PC-9 (cell line): ENCODE data around the gene BTN1A1. TPM values are rescaled to one million over a fixed set of nuclear protein-coding genes. Genes with fewer than 3 reads are reported as not detected.
A peak's percentile ranks its signal among the peaks of the same experiment; 100 is the strongest.

Source experiments
- BruUV-seq: library from RNA; stranded (reverse); fragments of 400-500 nt; replicated peaks from 2 replicates; lab custom pipeline; 2021; lab: Mats Ljungman, UMichigan
- CTCF ChIA-PET: fragments of 300-600 bp; sonication (Branson Sonifier 250); formaldehyde crosslinking; loops from one replicate; lab custom pipeline; 2022; ENCODE audit warnings: antibody characterized with exemption; lab: Charles Lee
- POLR2A ChIA-PET: fragments of 300-600 bp; sonication (Branson Sonifier 250); formaldehyde crosslinking; loops from one replicate; lab custom pipeline; 2022; ENCODE audit warnings: antibody characterized with exemption; ENCODE audit not compliant: unreplicated experiment; lab: Charles Lee
- DNase-seq, 2 experiments: peaks; one replicate each; pipeline versions ENCODE4 v3.0.0 to v3.0.0-alpha.2; 2015 to 2022; ENCODE audit warnings: mixed read lengths in 1 of 2
- H2AFZ ChIP-seq: fragments of 200-600 bp; sonication (generic); 2 replicates; pipeline ENCODE4 v1.8.1; 2017; ENCODE audit warnings: antibody characterized with exemption
- H3F3A ChIP-seq: fragments of 200-600 bp; sonication (generic); 2 replicates; pipeline ENCODE4 v1.8.1; 2017; ENCODE audit warnings: antibody characterized with exemption, mild to moderate bottlenecking, low read depth; ENCODE audit not compliant: insufficient read depth
- H3K27ac ChIP-seq: fragments of 200-600 bp; sonication (generic); 2 replicates; pipeline ENCODE4 v1.6.1; 2016; ENCODE audit warnings: mixed run types
- H3K27me3 ChIP-seq: fragments of 200-600 bp; sonication (generic); 2 replicates; pipeline ENCODE4 v1.6.1; 2016; ENCODE audit warnings: low read depth, mixed run types; ENCODE audit not compliant: insufficient read depth
- H3K36me3 ChIP-seq: fragments of 200-600 bp; sonication (generic); 2 replicates; pipeline ENCODE4 v1.6.1; 2016; ENCODE audit warnings: low read depth, mixed run types
- H3K4me1 ChIP-seq: fragments of 200-600 bp; sonication (generic); replicated peaks from 2 replicates; pipeline ENCODE4 v1.6.1; 2016; ENCODE audit warnings: mixed run types; ENCODE audit not compliant: insufficient read depth
- H3K4me2 ChIP-seq: fragments of 200-600 bp; sonication (generic); 2 replicates; pipeline ENCODE4 v1.6.1; 2017; ENCODE audit warnings: mixed run types
- H3K4me3 ChIP-seq: fragments of 200-600 bp; sonication (generic); 2 replicates; pipeline ENCODE4 v1.6.1; 2016; ENCODE audit warnings: mixed run types
- H3K79me2 ChIP-seq: fragments of 200-600 bp; sonication (generic); 2 replicates; pipeline ENCODE4 v1.6.1; 2017; ENCODE audit warnings: low read depth, mixed run types
- H3K9me2 ChIP-seq: fragments of 200-600 bp; sonication (generic); 2 replicates; pipeline ENCODE4 v1.8.1; 2017; ENCODE audit warnings: mild to moderate bottlenecking; ENCODE audit not compliant: insufficient read depth
- H3K9me3 ChIP-seq: fragments of 200-600 bp; sonication (generic); 2 replicates; pipeline ENCODE4 v1.8.1; 2016; ENCODE audit warnings: low read depth; ENCODE audit not compliant: insufficient read depth
- H4K20me1 ChIP-seq: fragments of 200-600 bp; sonication (generic); 2 replicates; pipeline ENCODE4 v1.8.1; 2017; ENCODE audit not compliant: insufficient read depth
- EZH2 ChIP-seq: fragments of 200-600 bp; sonication (generic); IDR thresholded peaks from 2 replicates; pipeline ENCODE4 v1.8.0; 2017; ENCODE audit warnings: antibody characterized with exemption, low read depth
- intact Hi-C: fragments of 100-400 bp; cut with micrococcal nuclease; formaldehyde crosslinking; loops from one replicate; pipeline ENCODE4 v1.10.0; 2022; ENCODE audit not compliant: unreplicated experiment
- total RNA-seq: library from RNA; stranded (reverse); gene quantifications from 2 replicates; pipeline ENCODE4 v1.2.3, GENCODE V29; 2021
- TF ChIP-seq, protein P1 (sequence below): fragments of 200-600 bp; sonication (generic); conservative IDR thresholded peaks from 2 replicates; pipeline ENCODE4 v1.6.1; 2017; ENCODE audit warnings: mixed run types, antibody characterized with exemption, mild to moderate bottlenecking, moderate library complexity

The BTN1A1 gene
- total RNA-seq, 1 experiment from 2014 or later = not detected

DNA sequence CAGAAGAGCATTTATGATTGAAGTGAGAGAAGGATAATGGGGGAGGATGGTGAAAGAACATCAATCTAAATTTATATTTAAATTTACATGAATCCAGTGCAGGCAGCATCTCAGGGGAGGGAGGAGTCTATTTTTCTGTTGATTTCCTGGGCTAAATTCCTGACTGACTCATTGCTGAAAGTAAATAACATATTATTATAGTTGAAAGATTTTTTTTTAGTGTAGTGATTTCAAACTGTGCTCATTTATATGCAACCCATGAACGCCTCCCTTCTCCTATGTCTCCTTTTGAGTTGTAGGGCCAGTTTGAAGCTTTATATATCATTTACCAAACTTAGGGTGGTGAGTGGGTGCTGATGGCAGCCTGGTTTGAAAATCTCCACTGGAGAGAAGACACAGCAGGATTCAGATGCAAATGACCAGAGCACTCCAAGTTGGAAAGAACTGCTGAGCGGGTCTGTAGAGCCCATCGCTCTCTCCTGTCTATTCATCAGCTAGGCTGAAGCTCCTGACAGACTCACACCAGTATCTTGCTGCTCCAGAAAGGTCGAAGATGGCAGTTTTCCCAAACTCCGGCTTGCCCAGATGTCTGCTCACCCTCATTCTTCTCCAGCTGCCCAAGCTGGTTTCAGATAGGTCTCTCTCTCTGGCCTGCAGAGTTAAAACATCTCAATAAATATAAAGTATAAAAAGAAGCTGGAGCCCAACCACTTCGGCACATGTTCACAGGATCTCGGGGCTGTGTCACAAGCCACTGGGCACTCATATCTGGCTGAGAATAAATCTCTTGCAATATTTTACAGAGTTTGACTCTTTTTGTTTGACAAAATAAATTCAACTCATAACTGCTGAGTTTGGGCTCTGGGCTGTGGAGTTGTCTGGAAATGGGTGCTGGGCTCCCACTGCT lies 24.0 kb upstream of the BTN1A1 start:
- ChIA-PET POLR2A (no interaction called here), CTCF (no interaction called here)
- no peaks in the 10 kb centered on the region for H3K27me3 ChIP-seq
- TF ChIP-seq, protein P1, sequence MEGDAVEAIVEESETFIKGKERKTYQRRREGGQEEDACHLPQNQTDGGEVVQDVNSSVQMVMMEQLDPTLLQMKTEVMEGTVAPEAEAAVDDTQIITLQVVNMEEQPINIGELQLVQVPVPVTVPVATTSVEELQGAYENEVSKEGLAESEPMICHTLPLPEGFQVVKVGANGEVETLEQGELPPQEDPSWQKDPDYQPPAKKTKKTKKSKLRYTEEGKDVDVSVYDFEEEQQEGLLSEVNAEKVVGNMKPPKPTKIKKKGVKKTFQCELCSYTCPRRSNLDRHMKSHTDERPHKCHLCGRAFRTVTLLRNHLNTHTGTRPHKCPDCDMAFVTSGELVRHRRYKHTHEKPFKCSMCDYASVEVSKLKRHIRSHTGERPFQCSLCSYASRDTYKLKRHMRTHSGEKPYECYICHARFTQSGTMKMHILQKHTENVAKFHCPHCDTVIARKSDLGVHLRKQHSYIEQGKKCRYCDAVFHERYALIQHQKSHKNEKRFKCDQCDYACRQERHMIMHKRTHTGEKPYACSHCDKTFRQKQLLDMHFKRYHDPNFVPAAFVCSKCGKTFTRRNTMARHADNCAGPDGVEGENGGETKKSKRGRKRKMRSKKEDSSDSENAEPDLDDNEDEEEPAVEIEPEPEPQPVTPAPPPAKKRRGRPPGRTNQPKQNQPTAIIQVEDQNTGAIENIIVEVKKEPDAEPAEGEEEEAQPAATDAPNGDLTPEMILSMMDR = no peak
- TF ChIP-seq EZH2 = no peak
- H3K4me1 ChIP-seq = peaks cover 29% of the 10 kb centered on the region
- peak overlapping the region; percentile 83 for H3K4me2 ChIP-seq
- H3K27ac ChIP-seq = no peak overlapping the region
- no peaks in the 10 kb centered on the region for H3K79me2 ChIP-seq
- H4K20me1 ChIP-seq = no peaks in the 10 kb centered on the region
- peaks cover 14% of the 10 kb centered on the region; the same call in 1 of the 2 replicates for H3F3A ChIP-seq
- intact Hi-C loops = loop anchor here (1.0 kb wide), 1 partner anchor 45 kb away; no protein-coding TSS in a partner anchor
- peak in 1 of 2 experiments; percentile 47 for DNase-seq
- no peak overlapping the region for H2AFZ ChIP-seq
- no peaks in the 10 kb centered on the region for H3K9me3 ChIP-seq
- H3K36me3 ChIP-seq = no peaks in the 10 kb centered on the region
- H3K9me2 ChIP-seq = no peaks in the 10 kb centered on the region
- no TSS peak for BruUV-seq
- no peak overlapping the region for H3K4me3 ChIP-seq

DNA sequence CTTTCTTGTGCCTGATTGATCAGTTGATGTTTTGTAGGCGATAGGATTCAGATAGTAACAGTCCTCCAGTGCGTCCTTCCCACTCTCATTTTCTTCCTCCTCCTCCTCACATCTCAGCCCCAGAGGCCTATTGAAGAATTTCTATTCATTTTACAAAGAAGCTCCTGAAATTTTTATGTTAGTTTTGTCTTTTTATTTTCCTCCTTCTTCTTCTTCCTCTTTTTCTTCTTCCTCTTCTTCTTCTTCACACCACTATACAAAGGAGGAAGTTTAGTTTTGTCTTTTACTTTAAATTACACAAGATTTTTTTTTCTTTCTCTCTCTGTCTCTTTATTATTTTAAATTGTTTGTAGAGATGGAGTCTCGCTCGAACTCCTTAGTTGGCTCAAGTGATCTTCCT lies 23.2 kb upstream of the BTN1A1 start:
- H3K4me2 ChIP-seq = no peak overlapping the region
- TF ChIP-seq, protein P1 = no peak
- H3K9me2 ChIP-seq = no peaks in the 10 kb centered on the region
- BruUV-seq = no TSS peak
- no peaks in the 10 kb centered on the region for H3K36me3 ChIP-seq
- DNase-seq = no peak
- no peaks in the 10 kb centered on the region for H3K9me3 ChIP-seq
- peaks cover 29% of the 10 kb centered on the region for H3K4me1 ChIP-seq
- no peaks in the 10 kb centered on the region for H3K27me3 ChIP-seq
- no peaks in the 10 kb centered on the region for H4K20me1 ChIP-seq
- POLR2A ChIA-PET = no interaction called here
- no peak overlapping the region for H2AFZ ChIP-seq
- peaks cover 14% of the 10 kb centered on the region; the same call in 1 of the 2 replicates for H3F3A ChIP-seq
- H3K79me2 ChIP-seq = no peaks in the 10 kb centered on the region
- no peak overlapping the region for H3K4me3 ChIP-seq
- CTCF ChIA-PET = no interaction called here
- intact Hi-C loops = no loop called here
- H3K27ac ChIP-seq = no peak overlapping the region

DNA sequence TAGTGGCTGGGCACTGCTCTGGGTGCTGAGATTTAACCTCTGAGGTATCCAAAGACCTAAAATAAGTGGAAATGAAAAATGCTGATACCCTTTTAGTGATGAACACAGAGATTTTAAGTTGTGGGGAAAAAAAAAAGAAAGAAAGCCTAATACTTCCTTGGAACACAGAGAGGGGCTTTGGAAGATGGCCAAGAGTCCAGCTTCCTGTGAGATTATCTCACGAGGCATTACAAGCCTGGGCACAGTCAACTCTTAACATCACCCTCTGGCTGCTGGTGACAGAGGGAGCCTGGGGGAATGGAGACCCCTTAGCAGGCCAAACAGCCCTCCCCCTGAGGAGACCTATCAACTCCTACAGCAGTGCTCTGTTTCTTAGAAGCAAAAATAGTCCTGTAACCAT lies 22.7 kb upstream of the BTN1A1 start:
- Histone ChIP-seq H3K27ac (no peak overlapping the region), H2AFZ (no peak overlapping the region), H3K9me3 (no peaks in the 10 kb centered on the region), H3K9me2 (no peaks in the 10 kb centered on the region), H3K4me1 (peaks cover 29% of the 10 kb centered on the region), H3K27me3 (no peaks in the 10 kb centered on the region), H3K4me2 (no peak overlapping the region), H3K4me3 (no peak overlapping the region), H3F3A (peaks cover 14% of the 10 kb centered on the region; the same call in 1 of the 2 replicates), H4K20me1 (no peaks in the 10 kb centered on the region), H3K79me2 (no peaks in the 10 kb centered on the region), H3K36me3 (no peaks in the 10 kb centered on the region)
- POLR2A ChIA-PET = no interaction called here
- no peak for DNase-seq
- no TSS peak for BruUV-seq
- intact Hi-C loops = no loop called here
- TF ChIP-seq EZH2 = no peak
- TF ChIP-seq, protein P1 = no peak
- CTCF ChIA-PET = no interaction called here
